HepG2 (cell line): ENCODE results near the gene MESD. TPM values are rescaled to one million over a fixed set of nuclear protein-coding genes. Genes with fewer than 3 reads are reported as not detected.

Experiments used
- ATAC-seq: fragments of 200-7000 bp; cut with Tn5 transposase; 3 replicates; pipeline ENCODE4 v1.9.1; 2020; ENCODE audit warnings: mild to moderate bottlenecking, moderate library complexity
- BruUV-seq: library from RNA; stranded (reverse); fragments of 400-500 nt; replicated peaks from 2 replicates; lab custom pipeline; 2021; lab: Mats Ljungman, UMichigan
- CTCF ChIA-PET: fragments of 300-600 bp; formaldehyde crosslinking; extraction: SDS; loops from one replicate; lab custom pipeline; 2021; ENCODE audit warnings: low total read pairs, inconsistent platforms, low intra/inter-chr PET ratio; lab: Yijun Ruan, JAX
- POLR2A ChIA-PET: fragments of 350-600 bp; sonication (Branson Sonifier 250); formaldehyde crosslinking; loops from one replicate; lab custom pipeline; 2020; ENCODE audit warnings: antibody characterized with exemption, inconsistent platforms; lab: Yijun Ruan, JAX
- DNase-seq: peaks from one replicate; pipeline ENCODE4 v3.0.0-alpha.2; 2015; ENCODE audit warnings: low spot score
- FAIRE-seq: peaks from 3 replicates; lab custom pipeline; 2011; peaks lifted over from hg19 to GRCh38; lab: Jason Lieb, UNC
- H2AFZ ChIP-seq: one replicate; pipeline ENCODE4 v1.6.1; 2011; ENCODE audit warnings: low read length, inconsistent platforms
- H3K27ac ChIP-seq: fragments of 300-600 bp; 3 replicates; pipeline ENCODE4 v1.8.0; 2011; ENCODE audit warnings: mixed run types, mild to moderate bottlenecking, mixed read lengths, low read length, inconsistent platforms; ENCODE audit not compliant: insufficient read depth; ENCODE audit errors: extremely low read length
- H3K27me3 ChIP-seq, 2 experiments: fragments of 200-600 bp in 1 of 2; 2 replicates in 1 of 2; 3 replicates in 1 of 2; pipeline versions ENCODE4 v1.6.0 to v1.8.0; 2011; ENCODE audit warnings: low read length in 2 of 2, mild to moderate bottlenecking in 2 of 2, moderate library complexity in 2 of 2, inconsistent platforms in 1 of 2; ENCODE audit not compliant: insufficient read depth in 2 of 2, control insufficient read depth in 1 of 2
- H3K36me3 ChIP-seq, 2 experiments: fragments of 200-600 bp in 1 of 2; replicated peaks in 1 of 2; 2 replicates in 1 of 2; 3 replicates in 1 of 2; pipeline versions ENCODE4 v1.5.1 to v1.8.0; 2011; ENCODE audit warnings: low read length in 2 of 2, inconsistent platforms in 1 of 2; ENCODE audit not compliant: insufficient read depth in 2 of 2, control insufficient read depth in 1 of 2
- H3K4me1 ChIP-seq: 2 replicates; pipeline ENCODE4 v1.5.1; 2012; ENCODE audit warnings: low read length, inconsistent platforms; ENCODE audit not compliant: insufficient read depth
- H3K4me2 ChIP-seq: 2 replicates; pipeline ENCODE4 v1.6.0; 2011; ENCODE audit warnings: low read depth, low read length, inconsistent platforms
- H3K4me3 ChIP-seq, 3 experiments: fragments of 200-600 bp in 1 of 3; sonication (generic), shearing (Covaris generic) in 1 of 3; replicated peaks in 1 of 3; 2 replicates each; pipeline ENCODE4 v1.5.1; 2011 to 2016; ENCODE audit warnings: low read length in 3 of 3, inconsistent platforms in 2 of 3, low read depth in 2 of 3, mild to moderate bottlenecking in 2 of 3, control low read depth in 1 of 3, mixed read lengths in 1 of 3; ENCODE audit not compliant: insufficient read depth in 1 of 3
- H3K79me2 ChIP-seq: one replicate; pipeline ENCODE4 v1.6.1; 2011; ENCODE audit warnings: low read length, inconsistent platforms; ENCODE audit not compliant: insufficient read depth
- H3K9ac ChIP-seq: 2 replicates; pipeline ENCODE4 v1.6.0; 2011; ENCODE audit warnings: mild to moderate bottlenecking, low read depth, low read length, inconsistent platforms; ENCODE audit not compliant: insufficient read depth
- H3K9me3 ChIP-seq: 2 replicates; pipeline ENCODE4 v1.5.1; 2012; ENCODE audit warnings: mild to moderate bottlenecking, low read length
- H4K20me1 ChIP-seq: 2 replicates; pipeline ENCODE4 v1.6.0; 2011; ENCODE audit warnings: inconsistent platforms, mild to moderate bottlenecking, low read length, moderate library complexity; ENCODE audit not compliant: insufficient read depth
- KAT8 ChIP-seq: IDR thresholded peaks from 2 replicates; pipeline ENCODE4 v1.6.1; 2016; ENCODE audit warnings: missing genetic modification reagents, missing compliant biosample characterization
- KLF6 ChIP-seq: IDR thresholded peaks from 2 replicates; pipeline ENCODE4 v1.8.0; 2016; ENCODE audit warnings: missing biosample characterization, missing genetic modification reagents
- ZNF44 ChIP-seq: sonication (generic); formaldehyde crosslinking; IDR thresholded peaks from 2 replicates; pipeline ENCODE4 v1.5.1; 2020; ENCODE audit warnings: mild to moderate bottlenecking, missing genetic modification reagents
- WGBS: methylation state at CpG from one replicate; pipeline ENCODE4 v1.1.6; 2017; ENCODE audit warnings: low lambda C conversion rate; 5-methylcytosine and 5-hydroxymethylcytosine counted together
- in situ Hi-C: cut with HindIII; loops from 2 replicates; pipeline ENCODE4 v1.10.0; 2017; ENCODE audit warnings: low pct_unique_long_range_greater_than_20kb; ENCODE audit not compliant: extremely low pct_ligation_motif_present
- intact Hi-C: fragments of 100-400 bp; cut with micrococcal nuclease; formaldehyde crosslinking; loops from one replicate; pipeline ENCODE4 v1.10.0; 2022; ENCODE audit not compliant: unreplicated experiment
- polyA plus RNA-seq, 8 experiments: library from polyadenylated mRNA; depleted of rRNA in 3 of 8; stranded (reverse) in 7 of 8; unstranded in 1 of 8; fragments of >200 nt; fragmentation: Illumina TruSeq in 4 of 8; extraction: Trizol in 4 of 8; gene quantifications; 2 replicates each; pipeline versions ENCODE4 v1.2.1 to v1.2.3, GENCODE V29; 2011 to 2016; ENCODE audit warnings: low read depth in 4 of 8, missing spikeins in 1 of 8, mixed read lengths in 1 of 8; ENCODE audit not compliant: insufficient read depth in 1 of 8
- total RNA-seq, 5 experiments: library from RNA; depleted of rRNA; stranded (reverse); fragments of >200 nt; fragmentation: Illumina TruSeq; extraction: Trizol; gene quantifications; 2 replicates each; pipeline ENCODE4 v1.2.3, GENCODE V29; 2016; ENCODE audit warnings: low read depth in 1 of 5
- TF ChIP-seq, protein P1 (sequence below): sonication (generic); formaldehyde crosslinking; IDR thresholded peaks from 2 replicates; pipeline ENCODE4 v1.4.0; 2020; ENCODE audit warnings: missing genetic modification reagents, borderline replicate concordance

MESD gene
- total and polyA plus RNA-seq, 2 of the 13 experiments (the other 11 are each of a cell fraction or from before 2014, with no cell fraction given) = 18.0 to 46.2 TPM

DNA sequence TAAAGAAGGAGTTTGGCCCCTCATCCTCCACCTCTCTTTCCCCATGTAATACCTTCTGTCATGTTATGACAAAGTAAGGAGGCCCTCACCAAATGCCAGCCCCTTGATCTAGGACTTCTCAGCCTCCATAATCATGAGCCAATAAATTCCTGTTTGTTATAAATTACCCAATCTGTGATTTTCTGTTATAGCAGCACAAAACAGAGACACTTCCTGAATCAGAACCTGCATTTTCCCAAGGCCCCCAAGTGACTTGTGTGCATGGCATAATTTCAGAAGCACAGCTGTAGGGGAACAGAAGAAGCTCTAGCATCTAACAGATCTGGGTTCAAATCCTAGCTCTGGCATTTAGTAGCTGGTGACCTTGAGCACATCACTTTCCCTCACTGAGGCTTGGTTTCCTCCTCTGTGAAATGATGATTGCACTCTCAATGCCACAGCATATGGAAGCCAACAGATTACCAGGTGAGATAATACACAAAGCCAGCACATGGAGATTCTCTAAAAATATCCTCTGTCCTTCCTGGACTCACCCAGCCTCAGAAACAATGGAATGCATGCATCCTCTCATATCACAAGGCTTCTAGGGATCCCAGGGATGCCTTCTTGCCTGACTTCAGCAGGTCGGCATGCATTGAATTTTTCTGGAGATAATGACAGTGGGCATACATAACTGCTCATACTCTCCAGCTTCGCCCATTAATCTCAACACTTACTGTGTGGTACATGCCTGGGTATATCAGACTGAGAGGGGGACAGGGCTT is 37.4 kb upstream of the MESD start:
- no peak overlapping the region for H3K4me2 ChIP-seq
- no peaks in the 10 kb centered on the region for H3K9me3 ChIP-seq
- no peaks in the 10 kb centered on the region for H4K20me1 ChIP-seq
- CTCF ChIA-PET = no interaction called here
- 0% methylated on average over 1 of the region's 2 CpGs for WGBS
- in situ Hi-C loops (no loop called here), intact Hi-C loops (no loop called here)
- H3K27ac ChIP-seq = no peak overlapping the region
- no peak overlapping the region for H3K9ac ChIP-seq
- no peak for FAIRE-seq
- H2AFZ ChIP-seq = no peak overlapping the region
- no peak for DNase-seq
- POLR2A ChIA-PET = no interaction called here
- H3K4me3 ChIP-seq = no peak overlapping the region
- 0 out of 2 replicates have a peak, but pooled peaks cover 10% of the 10 kb centered on the region for H3K4me1 ChIP-seq
- no peak for ATAC-seq
- H3K79me2 ChIP-seq = no peaks in the 10 kb centered on the region
- no peak for TF ChIP-seq KLF6 (CRISPR knock-in tag)
- TF ChIP-seq, all 625 proteins: peak for 0
- no peaks in the 10 kb centered on the region for H3K36me3 ChIP-seq
- BruUV-seq = no TSS peak
- H3K27me3 ChIP-seq = peaks cover 0 to 5% of the 10 kb centered on the region in 2 experiments; a peak in 2 of 5 replicates

DNA sequence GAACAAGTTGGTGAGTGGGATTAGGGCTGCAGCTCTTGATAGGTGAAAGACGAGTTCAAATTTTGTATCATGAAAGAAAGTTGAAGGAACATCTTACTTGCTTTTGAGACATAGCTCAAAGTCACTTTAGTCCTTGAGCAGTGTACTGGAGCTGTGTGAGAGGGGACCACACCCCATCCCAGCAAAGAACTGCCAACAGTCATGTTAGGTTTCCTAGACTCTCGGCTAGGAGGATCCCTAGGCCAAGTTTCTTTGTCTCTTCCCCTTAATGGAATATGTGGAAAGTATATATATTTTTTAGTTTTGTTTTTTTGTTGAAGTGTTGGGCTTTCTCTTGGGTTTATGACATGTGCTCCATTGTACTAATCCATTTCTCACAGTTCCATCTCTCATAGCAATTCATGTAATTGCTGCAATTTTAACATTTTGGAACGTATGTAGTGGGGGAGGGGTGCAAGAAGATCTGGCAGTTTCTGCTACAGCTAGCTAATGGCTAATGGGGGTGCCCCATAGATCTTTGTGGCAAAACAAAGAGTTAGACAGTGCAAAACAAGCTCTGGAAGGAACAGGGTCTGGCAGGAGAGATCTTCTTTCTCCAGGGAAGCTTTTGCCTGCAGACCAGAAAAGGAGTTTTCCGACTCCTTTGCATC is 36.2 kb upstream of the MESD start:
- 23% methylated on average over 4 of the region's 4 CpGs for WGBS
- Histone ChIP-seq H3K79me2 (no peaks in the 10 kb centered on the region), H3K36me3 (no peaks in the 10 kb centered on the region), H3K4me1 (0 out of 2 replicates have a peak, but pooled peaks cover 10% of the 10 kb centered on the region), H3K9ac (no peak overlapping the region), H2AFZ (no peak overlapping the region), H3K27me3 (peaks cover 0 to 8% of the 10 kb centered on the region in 2 experiments; a peak in 2 of 5 replicates), H3K27ac (no peak overlapping the region), H4K20me1 (no peaks in the 10 kb centered on the region), H3K9me3 (no peaks in the 10 kb centered on the region), H3K4me2 (no peak overlapping the region), H3K4me3 (no peak overlapping the region)
- TF ChIP-seq KAT8 (no peak), ZNF44 (CRISPR knock-in tag) (no peak)
- TF ChIP-seq, protein P1, sequence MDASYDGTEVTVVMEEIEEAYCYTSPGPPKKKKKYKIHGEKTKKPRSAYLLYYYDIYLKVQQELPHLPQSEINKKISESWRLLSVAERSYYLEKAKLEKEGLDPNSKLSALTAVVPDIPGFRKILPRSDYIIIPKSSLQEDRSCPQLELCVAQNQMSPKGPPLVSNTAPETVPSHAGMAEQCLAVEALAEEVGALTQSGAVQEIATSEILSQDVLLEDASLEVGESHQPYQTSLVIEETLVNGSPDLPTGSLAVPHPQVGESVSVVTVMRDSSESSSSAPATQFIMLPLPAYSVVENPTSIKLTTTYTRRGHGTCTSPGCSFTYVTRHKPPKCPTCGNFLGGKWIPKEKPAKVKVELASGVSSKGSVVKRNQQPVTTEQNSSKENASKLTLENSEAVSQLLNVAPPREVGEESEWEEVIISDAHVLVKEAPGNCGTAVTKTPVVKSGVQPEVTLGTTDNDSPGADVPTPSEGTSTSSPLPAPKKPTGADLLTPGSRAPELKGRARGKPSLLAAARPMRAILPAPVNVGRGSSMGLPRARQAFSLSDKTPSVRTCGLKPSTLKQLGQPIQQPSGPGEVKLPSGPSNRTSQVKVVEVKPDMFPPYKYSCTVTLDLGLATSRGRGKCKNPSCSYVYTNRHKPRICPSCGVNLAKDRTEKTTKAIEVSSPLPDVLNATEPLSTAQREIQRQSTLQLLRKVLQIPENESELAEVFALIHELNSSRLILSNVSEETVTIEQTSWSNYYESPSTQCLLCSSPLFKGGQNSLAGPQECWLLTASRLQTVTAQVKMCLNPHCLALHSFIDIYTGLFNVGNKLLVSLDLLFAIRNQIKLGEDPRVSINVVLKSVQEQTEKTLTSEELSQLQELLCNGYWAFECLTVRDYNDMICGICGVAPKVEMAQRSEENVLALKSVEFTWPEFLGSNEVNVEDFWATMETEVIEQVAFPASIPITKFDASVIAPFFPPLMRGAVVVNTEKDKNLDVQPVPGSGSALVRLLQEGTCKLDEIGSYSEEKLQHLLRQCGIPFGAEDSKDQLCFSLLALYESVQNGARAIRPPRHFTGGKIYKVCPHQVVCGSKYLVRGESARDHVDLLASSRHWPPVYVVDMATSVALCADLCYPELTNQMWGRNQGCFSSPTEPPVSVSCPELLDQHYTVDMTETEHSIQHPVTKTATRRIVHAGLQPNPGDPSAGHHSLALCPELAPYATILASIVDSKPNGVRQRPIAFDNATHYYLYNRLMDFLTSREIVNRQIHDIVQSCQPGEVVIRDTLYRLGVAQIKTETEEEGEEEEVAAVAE (CRISPR knock-in tag) = no peak
- BruUV-seq = no TSS peak
- CTCF ChIA-PET = no interaction called here
- intact Hi-C loops = no loop called here
- no peak for DNase-seq
- no peak for FAIRE-seq
- ATAC-seq = no peak
- in situ Hi-C loops = no loop called here
- POLR2A ChIA-PET = no interaction called here
